H1 (cell line): ENCODE results near the gene RGS3. TPM values are rescaled to one million over a fixed set of nuclear protein-coding genes. Genes with fewer than 3 reads are reported as not detected.

Experiments used
- POLR2A ChIP-seq, 2 experiments: IDR thresholded peaks; 1 replicate in 1 of 2; 2 replicates in 1 of 2; pipeline ENCODE4 v1.6.1; 2011; ENCODE audit warnings: low read depth in 2 of 2, low read length in 2 of 2, mild to moderate bottlenecking in 2 of 2; ENCODE audit errors: control extremely low read depth in 1 of 2
- RBBP5 ChIP-seq: IDR thresholded peaks from 2 replicates; pipeline ENCODE4 v1.7.1; 2012; ENCODE audit warnings: low read depth, mild to moderate bottlenecking, inconsistent platforms, low read length, moderate library complexity, borderline replicate concordance
- SP2 ChIP-seq: IDR thresholded peaks from 2 replicates; pipeline ENCODE4 v1.6.1; 2012; ENCODE audit warnings: mild to moderate bottlenecking, low read length, inconsistent platforms
- USF2 ChIP-seq: IDR thresholded peaks from 2 replicates; pipeline ENCODE4 v1.6.1; 2011; ENCODE audit warnings: low read length, improper control_type of control experiment
- polyA plus RNA-seq, 7 experiments: library from polyadenylated mRNA; depleted of rRNA in 3 of 7; stranded (reverse) in 5 of 7; unstranded in 2 of 7; fragments of >200 nt in 5 of 7; fragments of 200-250 nt in 2 of 7; gene quantifications; 1 replicate in 5 of 7; 2 replicates in 1 of 7; 4 replicates in 1 of 7; pipeline versions ENCODE4 v1.2.1 to v1.2.3, GENCODE V29; 2011 to 2013; ENCODE audit warnings: missing spikeins in 2 of 7, mixed read lengths in 2 of 7
- total RNA-seq: library from RNA; stranded (reverse); fragmentation: NEBNext Ultra II Directional; extraction: Animal tissue kit (Norgen Biotek cat#: 25700); gene quantifications from 2 replicates; pipeline ENCODE4 v1.2.1, GENCODE V29; 2021

Gene RGS3
- total and polyA plus RNA-seq, 2 of the 8 experiments (the other 6 are each of a cell fraction or from before 2014, with no cell fraction given) = 12.6 to 18.2 TPM

- no peak for TF ChIP-seq USF2
- no peak for TF ChIP-seq POLR2A (IDR thresholded peaks at IDR 0.05; ENCODE audit: control extremely low read depth in 1 of 2, low read depth in 2 of 2, low read length in 2 of 2)
- no peak for TF ChIP-seq RBBP5
- no peak for TF ChIP-seq SP2
These were observed 32.0 kb downstream of the RGS3 start (continued) for GRCh38 chr9:113495526-113495925.
